CMK (cell line): Measurements from ENCODE around the gene GRIA4.
"Not testable (repeated sequence)": the region's sequence is repeated elsewhere in the genome, so short reads cannot be mapped to it uniquely, and the experiment has no call there.

Experiments used
- DNase-seq: peaks from one replicate; pipeline ENCODE4 v3.0.0-alpha.2; 2010; ENCODE audit warnings: low read depth

Gene GRIA4

GRCh38 chr11:106003094-106003493, 393.2 kb downstream of the GRIA4 start:
- DNase-seq, result not testable (repeated sequence)

GRCh38 chr11:106011481-106011880, 401.6 kb downstream of the GRIA4 start:
- DNase-seq, result no peak

GRCh38 chr11:106012744-106013143, 402.9 kb downstream of the GRIA4 start:
- no peak for DNase-seq

- DNase-seq, result no peak
Observed at GRCh38 chr11:106014035-106014434, 404.2 kb downstream of the GRIA4 start.

GRCh38 chr11:106014620-106015019, 404.7 kb downstream of the GRIA4 start:
- DNase-seq, result no peak

- no peak for DNase-seq
Observed at GRCh38 chr11:106015066-106015465, 405.2 kb downstream of the GRIA4 start.

- DNase-seq, result no peak
Observed at GRCh38 chr11:106017093-106017492, 407.2 kb downstream of the GRIA4 start.

GRCh38 chr11:106021181-106021966, 411.5 kb downstream of the GRIA4 start:
- DNase-seq, result no peak

- peak; percentile 96 for DNase-seq
Observed at GRCh38 chr11:106021967-106022794, 412.3 kb downstream of the GRIA4 start, which contains the start of gene MSANTD4. TSS of gene MSANTD4 (minus strand) at chr11:106022240. CDS start at chr11:106010917, 11,323 bp downstream.

GRCh38 chr11:106022795-106023275, 413.0 kb downstream of the GRIA4 start:
- DNase-seq, result no peak

GRCh38 chr11:106030609-106031008, 420.7 kb downstream of the GRIA4 start:
- no peak for DNase-seq

GRCh38 chr11:106031202-106031810, 421.4 kb downstream of the GRIA4 start:
- no peak for DNase-seq
